Muscle layer of duodenum (tissue), 2 donors: ENCODE measurements around the gene KCNK2.
A peak's percentile ranks its signal among the peaks of the same experiment; 100 is the strongest.

Source experiments
- H3K27ac ChIP-seq: one replicate; pipeline ENCODE4 v1.7.0; 2013; ENCODE audit warnings: mild to moderate bottlenecking, low read length
- H3K27me3 ChIP-seq: one replicate; pipeline ENCODE4 v1.7.0; 2013; ENCODE audit warnings: low read depth, mild to moderate bottlenecking, control low read depth, low read length
- H3K36me3 ChIP-seq, 2 donors: one replicate each; pipeline ENCODE4 v1.7.0; 2013; ENCODE audit warnings: low read length in 2 of 2, control low read depth in 1 of 2, mild to moderate bottlenecking in 1 of 2; ENCODE audit not compliant: insufficient read depth in 2 of 2, control insufficient read depth in 1 of 2
- H3K4me1 ChIP-seq, 2 donors: one replicate each; pipeline ENCODE4 v1.7.0; 2013; ENCODE audit warnings: low read length in 2 of 2, mild to moderate bottlenecking in 2 of 2, control low read depth in 1 of 2, moderate library complexity in 1 of 2; ENCODE audit not compliant: insufficient read depth in 2 of 2, control insufficient read depth in 1 of 2
- H3K4me3 ChIP-seq, 2 donors: one replicate each; pipeline ENCODE4 v1.7.0; 2013; ENCODE audit warnings: low read length in 2 of 2, low read depth in 1 of 2, mild to moderate bottlenecking in 1 of 2
- H3K9me3 ChIP-seq, 2 donors: one replicate each; pipeline ENCODE4 v1.7.0; 2013; ENCODE audit warnings: low read length in 2 of 2, control low read depth in 1 of 2, mild to moderate bottlenecking in 1 of 2; ENCODE audit not compliant: control insufficient read depth in 1 of 2
- donor health status: healthy.

The KCNK2 gene, protein sequence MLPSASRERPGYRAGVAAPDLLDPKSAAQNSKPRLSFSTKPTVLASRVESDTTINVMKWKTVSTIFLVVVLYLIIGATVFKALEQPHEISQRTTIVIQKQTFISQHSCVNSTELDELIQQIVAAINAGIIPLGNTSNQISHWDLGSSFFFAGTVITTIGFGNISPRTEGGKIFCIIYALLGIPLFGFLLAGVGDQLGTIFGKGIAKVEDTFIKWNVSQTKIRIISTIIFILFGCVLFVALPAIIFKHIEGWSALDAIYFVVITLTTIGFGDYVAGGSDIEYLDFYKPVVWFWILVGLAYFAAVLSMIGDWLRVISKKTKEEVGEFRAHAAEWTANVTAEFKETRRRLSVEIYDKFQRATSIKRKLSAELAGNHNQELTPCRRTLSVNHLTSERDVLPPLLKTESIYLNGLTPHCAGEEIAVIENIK

GRCh38 chr1:215082532-215083382 is at the start of gene KCNK2:
KCNK2 (plus strand) TSS chr1:215082737; CDS start chr1:215083386, 649 bp downstream.
- Histone ChIP-seq H3K36me3 (no peaks in the 10 kb centered on the region), H3K4me3 (peak within 1 kb of the TSS; percentile 31 to 63), H3K9me3 (no peaks in the 10 kb centered on the region), H3K27ac (no peak within 1 kb of the TSS), H3K4me1 (peaks cover 0 to 10% of the 10 kb centered on the region in 2 donors), H3K27me3 (peaks cover 18% of the 10 kb centered on the region)

DNA sequence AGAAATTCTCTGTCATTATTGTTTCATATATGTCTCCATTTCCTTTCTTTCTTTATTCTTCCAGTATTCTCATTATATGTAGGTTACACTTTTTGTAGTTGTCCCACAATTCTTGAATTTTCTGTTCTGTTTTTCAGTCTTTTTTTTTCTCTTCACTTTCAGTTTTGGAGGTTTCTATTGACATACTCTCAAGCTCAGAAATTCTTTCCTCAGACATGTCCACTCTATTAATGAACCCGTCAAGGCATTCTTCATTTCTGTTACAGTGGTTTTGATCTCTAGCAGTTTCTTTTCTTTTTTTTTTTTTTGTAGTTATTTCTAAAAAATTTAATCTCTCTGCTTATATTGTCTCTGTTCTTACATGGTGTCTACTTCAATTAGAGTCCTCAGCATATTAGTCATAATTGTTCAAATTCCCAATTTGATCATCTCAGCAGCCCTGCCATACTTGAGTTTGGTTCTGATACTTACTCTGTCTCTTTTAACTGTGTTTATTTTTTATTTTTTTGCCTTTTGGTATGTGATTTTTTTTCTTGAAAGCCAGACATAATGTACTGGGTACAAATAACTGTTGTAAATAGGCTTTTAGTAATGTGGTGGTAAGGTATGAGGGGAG is 49.5 kb upstream of the KCNK2 start:
- Histone ChIP-seq H3K27ac (no peak overlapping the region), H3K4me3 (no peak overlapping the region), H3K27me3 (no peaks in the 10 kb centered on the region), H3K36me3 (no peaks in the 10 kb centered on the region), H3K9me3 (no peaks in the 10 kb centered on the region), H3K4me1 (no peaks in the 10 kb centered on the region)

DNA sequence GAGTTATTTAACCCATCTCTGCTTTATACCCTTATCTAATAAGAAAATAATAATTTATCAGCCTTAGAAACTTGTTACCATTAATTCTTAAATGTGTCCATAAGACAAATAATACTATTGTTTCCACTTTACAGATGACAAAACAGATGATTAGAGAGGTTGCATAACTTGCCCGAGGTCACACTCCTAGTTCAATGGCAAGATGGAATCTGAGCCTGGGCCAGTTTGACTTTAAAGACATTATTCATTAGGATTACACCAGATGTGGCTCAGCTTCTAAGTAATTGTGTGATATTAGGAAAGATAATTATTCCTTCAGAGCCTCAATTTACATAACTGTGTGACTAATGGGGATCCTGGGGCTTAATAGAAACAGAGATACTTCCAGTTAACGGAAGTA is 42.3 kb upstream of the KCNK2 start:
- no peak overlapping the region for H3K4me3 ChIP-seq
- no peaks in the 10 kb centered on the region for H3K27me3 ChIP-seq
- H3K4me1 ChIP-seq = no peaks in the 10 kb centered on the region
- H3K27ac ChIP-seq = no peak overlapping the region
- no peaks in the 10 kb centered on the region for H3K36me3 ChIP-seq
- H3K9me3 ChIP-seq = peaks cover 0 to 5% of the 10 kb centered on the region in 2 donors

GRCh38 chr1:215043401-215043800 is 39.1 kb upstream of the KCNK2 start:
- H3K27me3 ChIP-seq = no peaks in the 10 kb centered on the region
- no peaks in the 10 kb centered on the region for H3K36me3 ChIP-seq
- no peaks in the 10 kb centered on the region for H3K4me1 ChIP-seq
- H3K9me3 ChIP-seq = peaks cover 0 to 5% of the 10 kb centered on the region in 2 donors
- H3K4me3 ChIP-seq = no peak overlapping the region
- H3K27ac ChIP-seq = no peak overlapping the region

DNA sequence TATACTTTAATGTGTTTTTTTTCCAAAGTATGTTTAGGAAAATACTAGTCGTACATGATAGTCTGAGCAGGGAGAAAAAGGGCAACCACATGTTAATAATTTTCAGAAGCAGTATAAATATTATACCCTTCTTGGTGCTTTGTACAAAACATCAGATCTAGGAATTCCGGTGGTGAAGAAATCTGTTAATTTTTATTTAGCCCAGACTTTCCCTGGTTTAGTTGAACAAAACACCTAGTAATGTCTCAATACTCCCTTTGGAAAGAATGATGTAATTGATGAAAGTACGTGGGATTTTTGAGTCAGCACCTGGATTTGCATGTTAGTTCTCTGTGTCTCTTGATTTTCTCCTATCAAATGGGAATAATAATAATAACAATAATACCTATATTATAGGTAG is 38.4 kb upstream of the KCNK2 start:
- H3K36me3 ChIP-seq = no peaks in the 10 kb centered on the region
- no peaks in the 10 kb centered on the region for H3K27me3 ChIP-seq
- no peaks in the 10 kb centered on the region for H3K4me1 ChIP-seq
- peaks cover 0 to 5% of the 10 kb centered on the region in 2 donors for H3K9me3 ChIP-seq
- H3K4me3 ChIP-seq = no peak overlapping the region
- no peak overlapping the region for H3K27ac ChIP-seq

DNA sequence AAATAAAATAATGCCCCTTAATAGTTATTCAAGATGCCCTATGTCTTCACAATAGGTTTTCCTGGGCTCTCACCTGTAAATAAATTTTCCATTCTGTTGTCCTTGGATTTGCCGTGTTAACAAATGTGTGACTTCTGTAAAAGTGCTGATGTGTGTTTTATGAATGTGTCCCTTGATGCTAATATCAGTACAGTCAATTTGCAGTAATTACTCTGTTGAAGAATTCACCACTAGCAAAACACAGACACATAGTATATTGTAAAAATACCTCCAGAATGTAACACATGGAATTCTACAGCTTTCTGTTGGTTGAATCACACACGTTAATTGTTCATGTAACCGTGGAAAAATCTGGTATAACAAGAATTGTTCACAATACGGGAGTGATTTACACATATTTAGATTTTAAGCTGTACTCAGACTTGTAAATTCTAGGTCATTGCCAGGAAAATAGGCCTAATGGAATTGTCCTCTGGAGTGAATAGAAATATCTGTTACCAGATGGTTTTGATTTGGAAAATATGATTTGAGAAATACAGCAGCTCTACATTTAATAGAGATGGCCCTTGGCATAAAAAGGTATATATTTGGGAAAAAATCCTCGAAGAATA is 36.7 kb upstream of the KCNK2 start:
- Histone ChIP-seq H3K27me3 (no peaks in the 10 kb centered on the region), H3K36me3 (no peaks in the 10 kb centered on the region), H3K27ac (no peak overlapping the region), H3K9me3 (peaks cover 0 to 5% of the 10 kb centered on the region in 2 donors), H3K4me3 (no peak overlapping the region), H3K4me1 (no peaks in the 10 kb centered on the region)

DNA sequence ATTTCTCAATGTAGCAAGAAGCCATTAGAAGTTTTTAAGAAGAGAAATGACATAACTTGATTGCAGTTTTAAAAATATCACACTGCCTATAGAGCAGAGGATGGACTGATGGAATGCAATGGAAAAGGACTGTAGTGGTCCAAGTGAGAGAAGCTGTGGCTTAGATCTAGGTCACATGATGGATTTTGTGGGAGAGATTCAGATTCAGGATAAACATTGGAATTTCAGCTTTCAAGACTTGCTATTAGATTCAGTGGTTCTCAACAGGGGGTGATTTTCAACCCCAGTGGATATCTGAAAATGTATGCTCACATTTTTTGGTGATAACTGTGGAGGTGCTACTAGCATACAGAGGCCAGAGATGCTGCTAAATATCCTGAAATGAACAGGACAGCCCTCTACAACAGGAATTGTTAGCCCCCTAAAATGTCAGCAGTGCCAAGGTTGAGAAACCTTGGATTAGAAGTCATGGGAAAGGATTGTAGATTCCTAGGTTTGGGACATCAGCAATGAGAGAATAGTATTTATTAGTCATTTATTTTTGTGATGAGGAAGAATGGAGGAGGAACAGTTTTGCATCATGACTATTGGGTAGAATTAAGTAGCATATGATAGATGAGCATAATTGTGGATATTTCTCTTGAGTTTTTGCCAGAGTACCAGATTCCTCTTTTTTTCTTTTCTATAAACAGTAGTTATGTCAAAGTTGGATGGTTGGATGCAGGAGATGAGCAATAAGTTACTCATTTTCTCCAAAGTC is 30.1 kb upstream of the KCNK2 start:
- no peaks in the 10 kb centered on the region for H3K4me1 ChIP-seq
- H3K27ac ChIP-seq = no peak overlapping the region
- H3K4me3 ChIP-seq = no peak overlapping the region
- no peaks in the 10 kb centered on the region for H3K36me3 ChIP-seq
- H3K27me3 ChIP-seq = no peaks in the 10 kb centered on the region
- no peaks in the 10 kb centered on the region for H3K9me3 ChIP-seq

GRCh38 chr1:215054266-215054665 is 28.3 kb upstream of the KCNK2 start:
- no peak overlapping the region for H3K27ac ChIP-seq
- H3K36me3 ChIP-seq = no peaks in the 10 kb centered on the region
- H3K27me3 ChIP-seq = no peaks in the 10 kb centered on the region
- no peaks in the 10 kb centered on the region for H3K9me3 ChIP-seq
- no peak overlapping the region for H3K4me3 ChIP-seq
- H3K4me1 ChIP-seq = no peaks in the 10 kb centered on the region

- no peak overlapping the region for H3K27ac ChIP-seq
- H3K4me1 ChIP-seq = no peaks in the 10 kb centered on the region
These were observed 27.1 kb upstream of the KCNK2 start for GRCh38 chr1:215055281-215055935.

GRCh38 chr1:215056584-215056983 is 26.0 kb upstream of the KCNK2 start:
- Histone ChIP-seq H3K4me1 (no peaks in the 10 kb centered on the region), H3K9me3 (no peaks in the 10 kb centered on the region), H3K36me3 (no peaks in the 10 kb centered on the region), H3K27ac (no peak overlapping the region), H3K27me3 (no peaks in the 10 kb centered on the region), H3K4me3 (no peak overlapping the region)

More at GRCh38 chr1:215055281-215055935, 27.1 kb upstream of the KCNK2 start:
- Histone ChIP-seq H3K9me3 (no peaks in the 10 kb centered on the region), H3K4me3 (no peak overlapping the region), H3K36me3 (no peaks in the 10 kb centered on the region), H3K27me3 (no peaks in the 10 kb centered on the region)
